GM12873 (cell line): ENCODE results near the gene VAV2.

Experiments used
- TF ChIP-seq, protein P1 (sequence below): IDR thresholded peaks from 2 replicates; pipeline ENCODE4 v1.5.1; 2012; ENCODE audit warnings: low read depth, mild to moderate bottlenecking, moderate library complexity, low read length, control low read depth; ENCODE audit not compliant: insufficient read depth; ENCODE audit errors: missing control alignments

The VAV2 gene

DNA sequence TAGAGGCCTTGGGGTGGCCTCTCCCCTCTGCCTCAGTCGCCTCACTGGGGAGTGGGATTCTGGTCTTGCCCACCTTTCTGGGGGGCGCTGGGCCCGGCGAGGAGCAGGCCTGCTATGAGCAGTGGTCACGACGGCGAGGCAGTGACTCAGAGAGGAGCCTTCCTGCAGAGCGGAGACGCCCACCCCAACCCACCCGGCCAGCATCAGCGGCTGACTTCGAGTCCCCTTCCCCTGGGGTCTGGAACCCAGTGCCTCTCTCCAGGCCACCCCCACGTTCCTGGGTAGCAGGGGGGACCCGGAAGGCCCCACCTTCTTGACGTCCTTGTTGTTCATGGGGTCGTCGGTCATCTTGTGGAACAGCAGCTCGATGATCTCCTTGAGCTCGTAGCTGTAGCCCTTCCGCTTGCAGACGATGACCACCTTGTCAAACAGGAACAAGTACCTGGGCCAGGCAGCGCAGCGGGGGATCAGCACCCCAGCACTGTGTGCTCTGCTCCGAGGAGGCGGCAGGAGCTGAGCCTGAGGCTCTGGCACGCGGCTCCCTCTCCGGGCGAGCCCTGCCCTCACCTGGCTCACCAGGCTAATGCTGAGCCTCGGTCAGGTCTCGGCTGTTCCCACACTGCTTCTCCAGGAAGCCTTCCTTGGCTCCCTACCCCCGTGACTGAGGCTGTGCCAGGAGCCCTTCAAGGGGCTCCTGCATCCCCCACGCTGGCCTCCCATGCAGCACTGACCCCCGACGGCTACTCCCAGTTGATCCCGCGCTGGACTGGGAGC is 203.9 kb downstream of the VAV2 start:
- TF ChIP-seq, protein P1, sequence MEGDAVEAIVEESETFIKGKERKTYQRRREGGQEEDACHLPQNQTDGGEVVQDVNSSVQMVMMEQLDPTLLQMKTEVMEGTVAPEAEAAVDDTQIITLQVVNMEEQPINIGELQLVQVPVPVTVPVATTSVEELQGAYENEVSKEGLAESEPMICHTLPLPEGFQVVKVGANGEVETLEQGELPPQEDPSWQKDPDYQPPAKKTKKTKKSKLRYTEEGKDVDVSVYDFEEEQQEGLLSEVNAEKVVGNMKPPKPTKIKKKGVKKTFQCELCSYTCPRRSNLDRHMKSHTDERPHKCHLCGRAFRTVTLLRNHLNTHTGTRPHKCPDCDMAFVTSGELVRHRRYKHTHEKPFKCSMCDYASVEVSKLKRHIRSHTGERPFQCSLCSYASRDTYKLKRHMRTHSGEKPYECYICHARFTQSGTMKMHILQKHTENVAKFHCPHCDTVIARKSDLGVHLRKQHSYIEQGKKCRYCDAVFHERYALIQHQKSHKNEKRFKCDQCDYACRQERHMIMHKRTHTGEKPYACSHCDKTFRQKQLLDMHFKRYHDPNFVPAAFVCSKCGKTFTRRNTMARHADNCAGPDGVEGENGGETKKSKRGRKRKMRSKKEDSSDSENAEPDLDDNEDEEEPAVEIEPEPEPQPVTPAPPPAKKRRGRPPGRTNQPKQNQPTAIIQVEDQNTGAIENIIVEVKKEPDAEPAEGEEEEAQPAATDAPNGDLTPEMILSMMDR: no peak

DNA sequence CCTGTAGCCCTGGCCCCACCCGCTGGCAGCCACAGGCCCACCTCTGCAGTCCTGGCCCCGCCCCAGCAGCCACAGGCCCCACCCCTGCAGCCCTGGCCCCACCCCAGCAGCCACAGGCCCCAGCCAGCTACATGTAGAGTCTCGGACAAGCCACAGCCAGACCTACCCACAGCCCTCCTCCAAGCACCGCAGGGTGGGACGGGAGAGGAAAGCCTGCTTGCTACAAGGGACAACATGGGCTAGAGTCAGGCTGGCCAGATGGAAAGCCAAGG is 204.4 kb downstream of the VAV2 start:
- TF ChIP-seq, protein P1: no peak

DNA sequence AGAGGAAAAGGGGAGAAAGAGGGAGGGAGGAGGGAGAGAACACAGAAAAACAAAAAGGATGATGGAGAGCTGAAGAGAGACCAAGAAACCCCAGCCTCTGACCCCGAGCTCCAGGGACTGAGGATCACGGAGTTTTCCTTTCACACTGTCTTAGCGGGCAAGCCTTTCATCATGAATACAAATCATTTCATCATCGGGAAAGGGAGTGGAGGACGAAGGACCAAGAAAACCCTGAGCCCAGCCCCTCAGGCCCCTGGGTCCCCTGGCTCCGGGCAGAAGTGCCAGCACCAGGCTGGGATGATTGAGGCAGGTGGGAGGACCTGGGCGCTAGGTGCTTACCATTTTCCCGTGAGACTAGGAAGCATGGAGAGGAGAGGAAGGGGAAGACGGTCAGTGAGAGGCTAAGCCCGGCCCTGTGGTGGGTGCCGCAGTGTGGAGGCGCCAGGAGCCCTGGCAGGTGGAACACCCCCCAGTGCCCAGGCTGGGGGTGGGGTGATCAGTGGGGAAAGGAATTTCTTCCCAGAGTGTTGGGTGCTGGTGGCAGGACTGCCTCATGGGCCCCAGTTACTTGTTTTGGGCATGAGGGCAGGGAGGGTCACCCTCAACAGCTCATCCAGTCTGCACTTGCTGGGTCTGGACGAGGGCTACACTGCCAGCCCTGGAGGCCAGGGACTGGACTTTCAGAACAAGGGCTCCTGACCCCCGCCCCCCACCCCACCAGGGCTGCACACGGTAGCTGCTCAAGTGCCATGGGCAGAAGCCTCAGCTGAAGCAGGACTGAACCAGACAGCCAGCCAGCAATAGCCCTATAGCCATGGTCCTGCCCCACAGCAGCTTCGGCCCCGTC is 205.0 kb downstream of the VAV2 start:
- TF ChIP-seq, protein P1: no peak

DNA sequence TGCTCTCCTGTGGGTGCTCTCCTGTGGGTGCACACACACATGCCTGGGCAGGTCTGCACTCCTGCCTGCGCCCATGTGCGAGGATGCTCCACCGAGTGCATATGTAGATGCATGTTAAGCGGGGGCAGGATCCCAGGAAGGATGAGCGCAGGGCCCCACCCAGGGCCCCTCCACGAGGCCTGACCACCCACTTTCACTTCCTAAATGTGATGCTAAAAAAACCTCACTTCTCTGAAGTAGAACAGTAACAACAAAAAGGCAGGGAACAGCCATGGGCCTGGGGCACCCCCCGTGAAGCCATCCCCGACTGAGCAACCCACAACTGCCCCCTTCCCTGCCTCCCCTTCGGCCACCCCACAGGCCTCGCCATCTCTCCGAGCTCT is 205.8 kb downstream of the VAV2 start:
- TF ChIP-seq, protein P1: no peak

DNA sequence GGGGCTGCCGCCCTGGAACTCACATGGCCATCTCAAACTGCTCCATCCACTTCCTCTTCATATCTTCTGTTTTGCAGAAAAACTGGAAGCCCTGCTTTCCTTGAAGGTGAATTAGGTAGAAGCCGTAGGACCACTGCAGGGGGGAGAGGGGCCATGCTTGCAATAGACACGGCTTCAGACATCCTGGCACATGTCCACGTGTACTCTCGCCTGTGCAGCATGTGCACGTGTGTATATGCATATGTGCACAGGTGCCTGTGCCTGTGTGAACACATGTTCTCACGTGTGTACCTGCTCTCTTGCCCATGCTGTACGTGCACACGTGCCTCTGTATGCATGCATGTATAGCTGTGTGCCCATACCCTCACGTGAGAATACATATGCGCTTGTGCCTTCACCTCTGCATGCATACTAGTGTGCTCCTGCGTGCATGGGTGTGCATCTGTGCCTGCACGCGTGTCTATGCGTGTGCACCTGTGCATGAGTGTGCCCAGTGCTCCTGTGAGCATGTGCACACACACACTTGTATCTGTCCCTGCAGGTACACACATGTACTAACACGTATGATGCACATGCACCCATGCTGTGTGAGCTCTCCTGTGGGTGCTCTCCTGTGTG is 206.3 kb downstream of the VAV2 start:
- TF ChIP-seq, protein P1: no peak

DNA sequence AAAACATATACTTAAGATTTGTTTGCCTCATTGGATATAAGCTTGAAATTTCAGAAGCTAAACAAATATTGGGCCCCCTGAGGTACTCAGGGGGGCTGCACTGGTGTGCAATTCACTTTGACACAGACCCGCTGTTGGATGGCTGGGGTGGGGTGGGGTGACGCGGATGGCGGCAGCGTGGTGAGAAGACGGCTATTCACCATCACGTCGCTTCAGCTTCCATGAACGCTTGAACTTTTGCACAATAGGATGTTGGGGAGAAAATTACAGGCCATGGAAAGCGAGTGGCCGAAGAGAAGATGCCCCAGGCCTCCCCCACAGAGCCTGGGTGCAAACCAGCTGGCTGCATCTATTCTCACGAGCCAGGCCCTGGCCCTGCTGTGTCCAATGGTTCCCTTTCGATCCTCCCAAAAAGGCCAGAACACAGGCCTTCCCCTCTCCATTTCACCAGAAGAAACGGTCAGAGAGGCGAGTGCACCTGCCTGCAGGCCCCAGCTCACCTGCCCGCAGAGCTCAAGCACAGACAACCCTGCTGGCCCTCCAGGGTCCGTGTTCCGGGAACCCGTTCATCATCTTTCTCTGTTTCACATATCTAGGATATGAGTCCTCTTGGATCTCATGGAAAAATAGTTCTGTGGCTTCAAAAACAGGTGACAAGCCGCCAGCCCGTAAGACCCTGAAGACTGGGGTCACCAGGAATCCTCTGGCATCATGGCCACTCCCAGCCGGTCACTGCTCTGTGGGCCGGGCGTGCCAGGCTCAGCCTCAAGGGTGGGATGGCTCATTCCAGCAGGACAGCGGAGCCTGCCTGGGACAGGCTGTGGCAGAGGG is 207.2 kb downstream of the VAV2 start:
- TF ChIP-seq, protein P1: no peak
